PC-3 (cell line): ENCODE data around the gene MRPL49. TPM values are rescaled to one million over a fixed set of nuclear protein-coding genes. Genes with fewer than 3 reads are reported as not detected.

Source experiments
- ATAC-seq: fragments of 200-7000 bp; cut with Tn5 transposase; 2 replicates; pipeline ENCODE4 v1.9.1; 2020; ENCODE audit warnings: mild to moderate bottlenecking, moderate library complexity
- BruUV-seq: library from RNA; stranded (reverse); fragments of 400-500 nt; replicated peaks from 2 replicates; lab custom pipeline; 2021; lab: Mats Ljungman, UMichigan
- CTCF ChIA-PET: fragments of 300-600 bp; sonication (Branson Sonifier 250); formaldehyde crosslinking; loops from one replicate; lab custom pipeline; 2022; ENCODE audit warnings: antibody characterized with exemption; lab: Charles Lee
- POLR2A ChIA-PET: fragments of 300-600 bp; sonication (Branson Sonifier 250); formaldehyde crosslinking; loops from one replicate; lab custom pipeline; 2022; ENCODE audit warnings: antibody characterized with exemption; ENCODE audit not compliant: unreplicated experiment; lab: Charles Lee
- DNase-seq: peaks from one replicate; pipeline ENCODE4 v3.0.0-alpha.2; 2015
- H2AFZ ChIP-seq: fragments of 300-600 bp; sonication (generic); 2 replicates; pipeline ENCODE4 v1.6.0; 2016; ENCODE audit warnings: antibody characterized with exemption, low read length
- H3F3A ChIP-seq: fragments of 300-600 bp; sonication (generic); one replicate; pipeline ENCODE4 v1.6.0; 2017; ENCODE audit warnings: antibody characterized with exemption, low read length, control low read depth, mild to moderate bottlenecking; ENCODE audit not compliant: unreplicated experiment
- H3K27ac ChIP-seq: fragments of 300-600 bp; sonication (generic); 2 replicates; pipeline ENCODE4 v1.5.1; 2016; ENCODE audit warnings: mild to moderate bottlenecking, low read length
- H3K27me3 ChIP-seq: fragments of 300-600 bp; sonication (generic); 2 replicates; pipeline ENCODE4 v1.6.1; 2016; ENCODE audit warnings: low read length, mixed read lengths
- H3K36me3 ChIP-seq: fragments of 300-600 bp; sonication (generic); 2 replicates; pipeline ENCODE4 v1.6.1; 2016; ENCODE audit warnings: low read depth, mixed run types, low read length, mixed read lengths
- H3K4me1 ChIP-seq: fragments of 300-600 bp; sonication (generic); 2 replicates; pipeline ENCODE4 v1.5.1; 2016; ENCODE audit warnings: low read length; ENCODE audit not compliant: insufficient read depth
- H3K4me2 ChIP-seq: fragments of 300-600 bp; sonication (generic); 2 replicates; pipeline ENCODE4 v1.6.0; 2016; ENCODE audit warnings: low read length
- H3K4me3 ChIP-seq: fragments of 300-600 bp; sonication (generic); 2 replicates; pipeline ENCODE4 v1.5.1; 2016; ENCODE audit warnings: mild to moderate bottlenecking, low read length, mixed read lengths
- H3K79me2 ChIP-seq: fragments of 300-600 bp; sonication (generic); 2 replicates; pipeline ENCODE4 v1.6.1; 2017; ENCODE audit warnings: low read length, mixed read lengths
- H3K9ac ChIP-seq: fragments of 300-600 bp; sonication (generic); 2 replicates; pipeline ENCODE4 v1.6.0; 2016; ENCODE audit warnings: mild to moderate bottlenecking, low read length
- H3K9me2 ChIP-seq: fragments of 300-600 bp; sonication (generic); replicated peaks from 2 replicates; pipeline ENCODE4 v1.6.1; 2016; ENCODE audit warnings: mixed run types, low read length, mixed read lengths
- H3K9me3 ChIP-seq: fragments of 300-600 bp; sonication (generic); 2 replicates; pipeline ENCODE4 v1.6.1; 2016; ENCODE audit warnings: low read length, mixed read lengths
- H4K20me1 ChIP-seq: fragments of 300-600 bp; sonication (generic); 2 replicates; pipeline ENCODE4 v1.6.1; 2016; ENCODE audit warnings: low read length, mixed read lengths
- CTCF ChIP-seq: fragments of 300-600 bp; sonication (generic); conservative IDR thresholded peaks from 2 replicates; pipeline ENCODE4 v1.5.1; 2017; ENCODE audit warnings: antibody characterized with exemption, low read depth, mild to moderate bottlenecking, low read length
- EZH2 ChIP-seq: fragments of 300-600 bp; sonication (generic); IDR thresholded peaks from one replicate; pipeline ENCODE4 v1.6.1; 2017; ENCODE audit warnings: antibody characterized with exemption, mild to moderate bottlenecking, low read length; ENCODE audit not compliant: unreplicated experiment
- EZH2phosphoT487 ChIP-seq: fragments of 300-600 bp; sonication (generic); IDR thresholded peaks from 2 replicates; pipeline ENCODE4 v1.6.1; 2018; ENCODE audit warnings: mild to moderate bottlenecking, antibody characterized with exemption, low read length, borderline replicate concordance
- intact Hi-C: fragments of 100-400 bp; cut with micrococcal nuclease; formaldehyde crosslinking; loops from 2 replicates; pipeline ENCODE4 v1.9.0; 2023
- total RNA-seq: library from RNA; depleted of rRNA; stranded (reverse); fragments of >200 nt; gene quantifications from 2 replicates; pipeline ENCODE4 v1.2.3, GENCODE V29; 2014

Gene MRPL49
- total RNA-seq, 1 experiment from 2014 or later, result 163 TPM

- intact Hi-C loops, result no loop called here
- no peak overlapping the region for H3K27ac ChIP-seq
- peak overlapping the region; percentile 89; the same call in 1 of the 2 replicates for H3K4me2 ChIP-seq
- H3K4me3 ChIP-seq, result no peak overlapping the region
- H2AFZ ChIP-seq, result no peak overlapping the region
- peaks cover 20% of the 10 kb centered on the region for H3F3A ChIP-seq
- no peaks in the 10 kb centered on the region for H3K27me3 ChIP-seq
- peaks cover 20% of the 10 kb centered on the region for H3K36me3 ChIP-seq
- 0 out of 2 replicates have a peak, but pooled peaks cover 3% of the 10 kb centered on the region for H4K20me1 ChIP-seq
- peaks cover 30% of the 10 kb centered on the region for H3K4me1 ChIP-seq
- POLR2A ChIA-PET, result no interaction called here
- no TSS peak for BruUV-seq
- no peak overlapping the region for H3K9ac ChIP-seq
- H3K9me3 ChIP-seq, result no peaks in the 10 kb centered on the region
- DNase-seq (no peak), ATAC-seq (no peak)
- CTCF ChIA-PET, result interaction anchor here (0.7 kb wide), 1 partner anchor 10 kb away, joined by 3 read pairs; no protein-coding TSS in a partner anchor
- TF ChIP-seq EZH2 (no peak), CTCF (no peak), EZH2phosphoT487 (no peak)
- H3K79me2 ChIP-seq, result peaks cover 73% of the 10 kb centered on the region
- no peaks in the 10 kb centered on the region for H3K9me2 ChIP-seq
Measured at GRCh38 chr11:65119670-65119995, 2.5 kb upstream of the MRPL49 start.

GRCh38 chr11:65120831-65121230 lies 1.3 kb upstream of the MRPL49 start:
- H3K4me3 ChIP-seq, result peak overlapping the region; percentile 92
- ChIA-PET CTCF (interaction anchor here (0.7 kb wide), 1 partner anchor 135 kb away, joined by 5 read pairs; no protein-coding TSS in a partner anchor), POLR2A (no interaction called here)
- DNase-seq, result no peak
- no peaks in the 10 kb centered on the region for H3K9me2 ChIP-seq
- ATAC-seq, result no peak
- no peaks in the 10 kb centered on the region for H3K9me3 ChIP-seq
- H3K27ac ChIP-seq, result peak overlapping the region; percentile 42; the same call in 1 of the 2 replicates
- peaks cover 20% of the 10 kb centered on the region for H3F3A ChIP-seq
- peaks cover 27% of the 10 kb centered on the region for H3K36me3 ChIP-seq
- H2AFZ ChIP-seq, result no peak overlapping the region
- no TSS peak for BruUV-seq
- H3K4me1 ChIP-seq, result peaks cover 32% of the 10 kb centered on the region
- H3K4me2 ChIP-seq, result peak overlapping the region; percentile 89
- intact Hi-C loops, result no loop called here
- H3K27me3 ChIP-seq, result no peaks in the 10 kb centered on the region
- 0 out of 2 replicates have a peak, but pooled peaks cover 3% of the 10 kb centered on the region for H4K20me1 ChIP-seq
- no peak for TF ChIP-seq CTCF
- TF ChIP-seq EZH2phosphoT487, result no peak
- TF ChIP-seq EZH2, result no peak
- H3K9ac ChIP-seq, result peak overlapping the region; percentile 96
- H3K79me2 ChIP-seq, result peaks cover 72% of the 10 kb centered on the region

- H3F3A ChIP-seq, result peaks cover 20% of the 10 kb centered on the region
- ATAC-seq, result no peak
Measured at GRCh38 chr11:65121447-65121864, 665 bp upstream of the MRPL49 start.

More at GRCh38 chr11:65121447-65121864, 665 bp upstream of the MRPL49 start:
- ChIA-PET CTCF (interaction anchor here (0.7 to 0.9 kb wide), 2 partner anchors 11 to 134 kb away, joined by 3 to 5 read pairs; no protein-coding TSS in a partner anchor), POLR2A (interaction anchor here (0.6 to 1.6 kb wide), 6 partner anchors 14 to 152 kb away, joined by 3 to 24 read pairs (median 4); partner anchors contain the start of gene POLA2)
- DNase-seq, result no peak
- H3K79me2 ChIP-seq, result peaks cover 65% of the 10 kb centered on the region
- intact Hi-C loops, result no loop called here
- H2AFZ ChIP-seq, result peak overlapping the region; percentile 32; the same call in 1 of the 2 replicates
- 0 out of 2 replicates have a peak, but pooled peaks cover 3% of the 10 kb centered on the region for H4K20me1 ChIP-seq
- H3K9me2 ChIP-seq, result no peaks in the 10 kb centered on the region
- H3K4me3 ChIP-seq, result peak overlapping the region; percentile 92
- H3K9me3 ChIP-seq, result no peaks in the 10 kb centered on the region
- H3K36me3 ChIP-seq, result peaks cover 31% of the 10 kb centered on the region
- H3K4me1 ChIP-seq, result peaks cover 25% of the 10 kb centered on the region
- peak overlapping the region; percentile 89 for H3K4me2 ChIP-seq
- H3K27me3 ChIP-seq, result no peaks in the 10 kb centered on the region
- TSS peak; percentile 66 for BruUV-seq
- H3K27ac ChIP-seq, result peak overlapping the region; percentile 42
- H3K9ac ChIP-seq, result peak overlapping the region; percentile 96
- TF ChIP-seq EZH2phosphoT487 (no peak), EZH2 (no peak), CTCF (no peak)
